ENCODE results near the gene KCNJ9.

The KCNJ9 gene

DNA sequence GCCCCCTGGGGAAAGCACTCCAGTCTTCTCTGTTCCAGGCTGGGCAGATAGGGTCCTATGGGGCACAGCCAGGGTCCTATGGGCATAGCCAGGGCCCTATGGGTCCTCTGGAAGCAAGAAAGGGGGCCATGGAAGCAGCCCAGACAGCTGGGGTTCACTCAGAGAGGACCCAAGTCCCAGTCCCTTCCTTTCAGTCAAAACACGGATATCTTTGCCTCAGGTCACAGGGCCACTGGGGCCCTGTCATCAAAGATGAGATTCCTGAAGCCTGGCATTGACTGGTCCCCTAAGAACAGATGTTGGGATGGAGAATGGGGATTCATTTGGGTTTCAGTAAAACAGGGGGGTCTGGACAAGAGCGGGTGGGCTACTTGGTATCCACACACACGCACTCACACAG lies 8.5 kb downstream of the KCNJ9 start:
- DNase-seq (ENCODE audit: low spot score) = no peak

DNA sequence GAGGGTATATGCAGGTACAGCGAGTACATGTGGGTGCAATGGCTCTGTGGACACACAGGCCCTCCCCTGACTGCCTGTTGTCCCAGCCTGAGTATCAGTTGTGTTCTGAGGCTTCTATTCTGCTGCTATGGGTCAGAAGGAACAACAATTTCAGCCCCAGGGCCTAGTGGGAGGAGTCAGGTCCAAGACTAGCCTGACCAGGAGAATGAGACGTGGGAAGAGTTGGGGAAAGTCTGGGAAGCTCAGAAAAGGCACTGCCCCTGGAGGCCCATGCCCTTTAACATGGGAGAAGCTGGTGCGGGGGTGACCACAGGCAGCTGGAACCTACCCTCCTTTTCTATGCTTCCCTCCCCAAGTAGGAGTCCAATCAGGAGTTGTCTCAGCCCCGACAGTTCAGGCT lies 9.4 kb downstream of the KCNJ9 start:
- DNase-seq (ENCODE audit: low spot score) = no peak

DNA sequence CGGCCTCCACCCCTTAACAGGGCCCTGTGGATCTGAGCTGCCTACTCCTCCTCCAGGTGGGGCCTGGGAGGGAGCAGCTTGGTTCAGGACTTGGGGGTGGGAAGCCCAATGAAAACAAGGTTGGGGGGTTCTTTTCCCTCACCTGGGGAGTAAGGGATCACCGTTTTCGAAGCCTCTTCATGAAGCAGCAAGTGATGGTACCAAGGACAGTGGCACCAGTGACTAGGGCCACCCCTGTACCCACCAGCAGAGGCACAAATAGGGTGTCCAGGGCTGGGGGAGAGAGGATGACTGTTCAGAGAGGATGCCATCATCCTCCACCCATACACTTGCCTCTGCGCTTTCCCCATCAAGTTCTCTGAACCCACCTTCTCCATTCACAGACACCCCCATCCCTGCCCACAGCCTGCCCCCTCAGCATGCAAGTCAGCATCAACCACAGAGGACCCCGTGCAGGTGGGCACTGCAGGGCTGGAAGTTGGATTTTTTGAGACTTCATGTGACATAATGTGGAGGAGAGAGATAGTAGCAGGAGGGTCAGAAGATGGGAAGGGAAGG lies 10.4 kb downstream of the KCNJ9 start:
- DNase-seq (ENCODE audit: low spot score) = no peak

DNA sequence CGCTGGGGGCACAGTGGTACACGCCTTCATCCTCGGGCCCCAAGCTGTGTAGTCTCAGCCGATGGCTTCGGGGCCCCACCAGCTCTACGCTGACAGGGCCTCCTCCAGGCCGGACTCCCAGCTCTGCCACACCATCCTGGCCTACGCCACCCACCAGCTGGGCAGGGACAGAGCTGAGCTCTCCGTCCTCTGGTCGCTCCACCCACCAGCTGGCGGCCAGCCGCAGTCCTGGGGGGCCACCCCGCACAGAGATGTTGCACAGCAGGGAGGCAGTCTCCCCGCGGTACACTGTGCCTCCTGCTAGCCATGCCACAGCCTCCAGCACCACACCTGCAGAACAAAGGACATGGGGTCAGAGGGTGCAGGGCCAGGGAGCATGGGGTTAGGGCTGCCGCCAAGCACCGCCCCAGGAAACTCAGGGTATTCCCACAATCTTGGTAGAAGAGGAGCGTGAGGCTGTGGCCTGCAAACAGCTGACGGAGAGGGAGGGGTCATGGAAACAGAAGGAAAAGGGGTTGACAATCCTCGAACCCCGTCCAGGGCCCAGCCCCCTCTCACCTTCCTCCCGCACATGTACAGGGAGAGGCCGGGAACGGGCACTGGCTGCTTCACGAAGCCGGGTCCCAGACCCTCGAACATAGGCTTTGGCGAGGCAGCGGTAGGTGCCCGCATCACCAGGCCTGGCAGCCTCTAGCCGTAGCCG lies 11.2 kb downstream of the KCNJ9 start:
- DNase-seq (ENCODE audit: low spot score) = no peak

GRCh38 chr1:160093069-160093395 lies 11.7 kb downstream of the KCNJ9 start:
- DNase-seq (ENCODE audit: low spot score) = no peak

- DNase-seq (ENCODE audit: low spot score) = no peak
These were observed 12.4 kb downstream of the KCNJ9 start for GRCh38 chr1:160093624-160094290.

GRCh38 chr1:160094291-160094625 lies 12.9 kb downstream of the KCNJ9 start:
- DNase-seq (ENCODE audit: low spot score) = no peak

- no peak for DNase-seq (ENCODE audit: low spot score)
These were observed 13.5 kb downstream of the KCNJ9 start for GRCh38 chr1:160094806-160095205.

GRCh38 chr1:160095382-160096105 lies 14.2 kb downstream of the KCNJ9 start:
- no peak for DNase-seq (ENCODE audit: low spot score)

- DNase-seq (ENCODE audit: low spot score) = peak; percentile 58
These were observed 15.2 kb downstream of the KCNJ9 start for GRCh38 chr1:160096274-160097116.

- no peak for DNase-seq (ENCODE audit: low spot score)
These were observed 16.0 kb downstream of the KCNJ9 start for GRCh38 chr1:160097151-160097910.

GRCh38 chr1:160097911-160098851 lies 16.8 kb downstream of the KCNJ9 start, which contains the start of gene IGSF8:
Gene IGSF8 (minus strand): TSS chr1:160098619. CDS start chr1:160098472, 147 bp downstream.
- peak; percentile 89 for DNase-seq (ENCODE audit: low spot score)

DNA sequence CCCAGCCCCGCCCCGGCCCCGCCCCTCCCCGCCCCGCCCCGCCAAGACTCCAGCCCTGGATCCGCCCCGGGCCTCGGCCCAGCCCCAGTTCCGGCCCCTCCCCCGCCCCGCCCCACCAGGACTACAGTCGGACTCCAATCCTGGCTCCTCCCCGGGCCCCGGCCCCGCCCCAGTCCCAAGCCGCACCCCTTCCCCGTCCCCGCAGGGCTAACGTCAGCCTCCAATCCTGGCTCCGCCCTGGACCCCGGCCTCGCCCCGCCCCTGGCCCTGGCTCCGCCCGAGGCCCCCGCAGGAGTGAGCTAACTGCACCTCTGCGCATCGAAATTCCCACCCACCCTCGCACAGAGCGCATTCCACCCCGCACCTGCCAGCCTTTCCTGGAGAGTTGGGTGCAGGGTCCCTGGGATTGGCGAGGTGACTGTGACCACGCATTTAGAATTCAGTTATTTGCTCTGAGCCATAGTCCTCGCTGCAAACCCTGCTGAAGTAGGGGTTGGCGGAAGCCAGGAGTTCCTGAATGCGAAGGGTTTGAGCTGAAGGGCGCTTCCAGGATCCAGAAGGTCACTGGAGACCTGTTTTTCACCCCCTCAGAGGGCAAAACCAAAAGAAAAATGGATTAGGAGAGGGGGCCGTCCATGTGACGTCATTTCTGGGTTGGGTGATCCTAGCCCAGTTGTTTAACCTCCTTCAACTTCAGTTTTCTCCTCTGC lies 17.7 kb downstream of the KCNJ9 start:
- peak; percentile 99 for DNase-seq (ENCODE audit: low spot score)

GRCh38 chr1:160099716-160100375 lies 18.5 kb downstream of the KCNJ9 start:
- DNase-seq (ENCODE audit: low spot score) = no peak

- peak; percentile 93 for DNase-seq (ENCODE audit: low spot score)
These were observed 19.8 kb downstream of the KCNJ9 start for GRCh38 chr1:160101037-160101716.

- DNase-seq (ENCODE audit: low spot score) = no peak
These were observed 20.6 kb downstream of the KCNJ9 start for GRCh38 chr1:160101717-160102522.

DNA sequence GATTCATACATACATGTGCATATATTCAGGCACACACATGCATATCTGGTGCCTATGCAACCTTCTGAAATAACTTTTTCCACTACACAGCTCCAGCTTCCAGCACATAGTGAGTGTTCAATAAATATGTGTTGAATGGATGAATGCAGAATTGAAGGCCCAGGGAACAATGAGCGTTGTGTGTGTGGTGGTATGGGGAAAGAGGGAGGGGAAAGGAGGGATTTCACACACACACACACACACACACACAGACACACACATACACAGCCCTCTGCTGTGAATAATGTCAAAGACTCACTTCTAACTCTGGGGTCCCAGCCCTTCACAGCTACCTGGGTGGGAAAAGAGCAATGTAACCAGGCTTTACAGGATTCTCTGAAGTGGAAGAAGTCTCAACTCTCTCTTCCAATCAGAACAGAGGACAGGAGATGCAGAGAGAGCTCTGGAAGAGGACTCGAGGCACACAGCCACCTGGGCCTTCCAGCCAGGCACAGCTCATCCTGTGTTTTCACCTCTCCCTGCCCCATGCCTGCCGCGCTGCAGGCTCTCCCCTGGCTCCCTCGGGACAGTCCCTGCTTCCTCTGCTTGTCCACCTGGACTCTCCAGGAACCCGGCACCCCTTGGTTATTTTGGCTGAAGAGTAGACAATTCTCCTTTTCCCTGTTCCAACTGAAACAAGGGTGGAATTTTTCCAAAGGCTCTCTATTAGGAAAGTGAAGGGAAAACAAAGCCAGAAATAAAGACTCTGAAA lies 22.5 kb downstream of the KCNJ9 start:
- no peak for DNase-seq (ENCODE audit: low spot score)

Measured in AG08395 (cell line).